K562 (cell line): ENCODE data around the gene SLMAP. TPM values are rescaled to one million over a fixed set of nuclear protein-coding genes. Genes with fewer than 3 reads are reported as not detected.

Source experiments
- ATAC-seq: fragments of 200-7000 bp; cut with Tn5 transposase; 3 replicates; pipeline ENCODE4 v1.9.1; 2020; ENCODE audit warnings: moderate library complexity
- BruUV-seq: library from RNA; stranded (reverse); fragments of 400-500 nt; replicated peaks from 2 replicates; lab custom pipeline; 2021; lab: Mats Ljungman, UMichigan
- CTCF ChIA-PET: fragments of 300-600 bp; formaldehyde crosslinking; extraction: SDS; loops from one replicate; lab custom pipeline; 2021; ENCODE audit warnings: low intra/inter-chr PET ratio; lab: Yijun Ruan, JAX
- POLR2A ChIA-PET: fragments of 300-600, 350-650 bp; sonication (Branson Sonifier 250); formaldehyde crosslinking; extraction: SDS; loops from one replicate; lab custom pipeline; 2021; ENCODE audit warnings: antibody characterized with exemption, inconsistent platforms; lab: Yijun Ruan, JAX
- DNase-seq, 4 experiments: peaks; one replicate each; pipeline versions ENCODE4 v3.0.0 to v3.0.0-alpha.2; 2011 to 2018; ENCODE audit warnings: low spot score in 3 of 4, mixed read lengths in 3 of 4; ENCODE audit errors: extremely low read depth in 1 of 4
- FAIRE-seq: peaks from 2 replicates; lab custom pipeline; 2011; peaks lifted over from hg19 to GRCh38; lab: Jason Lieb, UNC
- H2AFZ ChIP-seq: 2 replicates; pipeline ENCODE4 v1.6.0; 2011; ENCODE audit warnings: low read depth, low read length, control low read depth, inconsistent platforms
- H3K27ac ChIP-seq: fragments of 200-600 bp; 3 replicates; pipeline ENCODE4 v1.8.0; 2011; ENCODE audit warnings: low read depth, mild to moderate bottlenecking, control low read depth, inconsistent platforms, low read length, moderate library complexity, mixed read lengths; ENCODE audit errors: extremely low read depth
- H3K27me3 ChIP-seq, 2 experiments: fragments of 300-600 bp in 1 of 2; 2 replicates in 1 of 2; 3 replicates in 1 of 2; pipeline versions ENCODE4 v1.6.0 to v1.8.0; 2011; ENCODE audit warnings: inconsistent platforms in 2 of 2, low read length in 2 of 2, mild to moderate bottlenecking in 1 of 2, mixed read lengths in 1 of 2, moderate library complexity in 1 of 2; ENCODE audit not compliant: control insufficient read depth in 2 of 2, insufficient read depth in 2 of 2
- H3K36me3 ChIP-seq: fragments of 300-600 bp; 3 replicates; pipeline ENCODE4 v1.8.0; 2011; ENCODE audit warnings: mild to moderate bottlenecking, low read length, inconsistent platforms; ENCODE audit not compliant: control insufficient read depth, insufficient read depth
- H3K4me1 ChIP-seq, 2 experiments: fragments of 200-600 bp in 1 of 2; replicated peaks in 1 of 2; 2 replicates in 1 of 2; 3 replicates in 1 of 2; pipeline versions ENCODE4 v1.5.1 to v1.8.0; 2011; ENCODE audit warnings: inconsistent platforms in 2 of 2, low read length in 2 of 2, mild to moderate bottlenecking in 1 of 2, mixed read lengths in 1 of 2, moderate library complexity in 1 of 2; ENCODE audit not compliant: control insufficient read depth in 2 of 2, insufficient read depth in 2 of 2
- H3K4me2 ChIP-seq: 2 replicates; pipeline ENCODE4 v1.6.1; 2011; ENCODE audit warnings: low read length, control low read depth, inconsistent platforms, mixed read lengths; ENCODE audit not compliant: insufficient read depth
- H3K4me3 ChIP-seq: fragments of 200-600 bp; sonication (generic), shearing (Covaris generic); 2 replicates; pipeline ENCODE4 v1.5.1; 2016; ENCODE audit warnings: control low read depth, inconsistent platforms
- H3K79me2 ChIP-seq: fragments of 200-600 bp; 3 replicates; pipeline ENCODE4 v1.8.0; 2011; ENCODE audit warnings: low read length, inconsistent platforms; ENCODE audit not compliant: control insufficient read depth, insufficient read depth
- H3K9ac ChIP-seq, 2 experiments: 2 replicates each; pipeline versions ENCODE4 v1.6.0 to v1.6.1; 2011; ENCODE audit warnings: low read depth in 2 of 2, low read length in 2 of 2, control low read depth in 1 of 2, inconsistent platforms in 1 of 2, mild to moderate bottlenecking in 1 of 2, mixed read lengths in 1 of 2; ENCODE audit not compliant: insufficient read depth in 1 of 2
- H3K9me1 ChIP-seq: one replicate; pipeline ENCODE4 v1.6.0; 2011; ENCODE audit warnings: inconsistent platforms, mild to moderate bottlenecking, low read length, moderate library complexity; ENCODE audit not compliant: control insufficient read depth, insufficient read depth
- H3K9me3 ChIP-seq: replicated peaks from 2 replicates; pipeline ENCODE4 v1.5.1; 2011; ENCODE audit warnings: low read depth, low read length, inconsistent platforms; ENCODE audit not compliant: control insufficient read depth, insufficient read depth
- H4K20me1 ChIP-seq: replicated peaks from 2 replicates; pipeline ENCODE4 v1.6.1; 2011; ENCODE audit warnings: low read length, inconsistent platforms, mixed read lengths; ENCODE audit not compliant: control insufficient read depth, insufficient read depth
- NFIC ChIP-seq: fragments of 450-650 bp; IDR thresholded peaks from 2 replicates; pipeline ENCODE4 v1.6.1; 2017; ENCODE audit warnings: mild to moderate bottlenecking, inconsistent platforms
- RBM25 ChIP-seq: fragments of 200-400 bp; formaldehyde crosslinking; IDR thresholded peaks from 2 replicates; pipeline ENCODE4 v1.6.1; 2018; ENCODE audit warnings: low read length, low read depth, moderate library complexity; ENCODE audit not compliant: severe bottlenecking
- ZNF407 ChIP-seq: fragments of 450-650 bp; IDR thresholded peaks from 2 replicates; pipeline ENCODE4 v1.6.1; 2016; ENCODE audit warnings: low read depth
- ZNF41 ChIP-seq: fragments of 250-450 bp; sonication (Bioruptor Pico); conservative IDR thresholded peaks from 2 replicates; pipeline ENCODE4 v1.4.0; 2020; ENCODE audit warnings: mild to moderate bottlenecking
- WGBS: fragments of 100-300 bp; shearing (Covaris generic); methylation state at CpG from one replicate; pipeline ENCODE4 v1.1.6; 2016; ENCODE audit warnings: low coverage, mixed read lengths; ENCODE audit not compliant: insufficient coverage; ENCODE audit errors: missing lambda C conversion rate; 5-methylcytosine and 5-hydroxymethylcytosine counted together
- in situ Hi-C: fragments of 300-500 bp; cut with MboI; formaldehyde crosslinking; loops from 4 replicates; pipeline ENCODE4 v1.15.0; 2018; ENCODE audit warnings: inconsistent platforms, mixed read lengths
- intact Hi-C: fragments of 100-400 bp; cut with micrococcal nuclease; formaldehyde crosslinking; loops from 2 replicates; pipeline ENCODE4 v1.14.2; 2022
- polyA plus RNA-seq, 8 experiments: library from polyadenylated mRNA; depleted of rRNA in 4 of 8; stranded (reverse) in 5 of 8; unstranded in 3 of 8; fragments of >200 nt; fragmentation: Nextera tagmentation in 2 of 8; fragmentation: Illumina TruSeq in 1 of 8; extraction: Ambion mirVana in 2 of 8; extraction: Trizol in 1 of 8; gene quantifications; 2 replicates each; pipeline versions ENCODE4 v1.2.1 to v1.2.3, GENCODE V29; 2011 to 2014; ENCODE audit warnings: inconsistent platforms in 1 of 8, missing spikeins in 1 of 8
- total RNA-seq, 7 experiments: library from RNA; depleted of rRNA in 6 of 7; stranded (reverse); fragments of >200 nt in 6 of 7; fragmentation: Illumina TruSeq in 2 of 7; extraction: Trizol in 2 of 7; gene quantifications; 2 replicates each; pipeline versions ENCODE4 v1.2.1 to v1.2.3, GENCODE V29; 2011 to 2021; ENCODE audit warnings: low replicate concordance in 1 of 7
- TF ChIP-seq, protein P1 (sequence below), 2 experiments: fragments of 200-800 bp in 1 of 2; sonication (Bioruptor generic) in 1 of 2; sonication (generic) in 1 of 2; formaldehyde crosslinking in 1 of 2; IDR thresholded peaks in 1 of 2; conservative IDR thresholded peaks in 1 of 2; 2 replicates each; pipeline versions ENCODE4 v1.5.0 to v1.6.1; 2016 to 2020; ENCODE audit warnings: missing compliant biosample characterization in 1 of 2, missing genetic modification characterization in 1 of 2, missing genetic modification reagents in 1 of 2

SLMAP gene
- total and polyA plus RNA-seq, 9 of the 15 experiments (the other 6 are each of a cell fraction or from before 2014, with no cell fraction given) = 12.1 to 50.7 (median 28.3) TPM

- Histone ChIP-seq H2AFZ (no peak overlapping the region), H4K20me1 (0 out of 2 replicates have a peak, but pooled peaks cover 6% of the 10 kb centered on the region), H3K4me3 (no peak overlapping the region), H3K4me2 (no peak overlapping the region), H3K79me2 (peaks cover 47% of the 10 kb centered on the region)
- FAIRE-seq = no peak
- ChIA-PET POLR2A (interaction anchor here (0.6 to 1.0 kb wide), 3 partner anchors 12 to 224 kb away, joined by 3 to 4 read pairs (median 3); no protein-coding TSS in a partner anchor), CTCF (no interaction called here)
- WGBS = 34% methylated on average over 6 of the region's 6 CpGs
- in situ Hi-C loops = no loop called here
- intact Hi-C loops = loop anchor here (10.0 kb wide), 1 partner anchor 176 kb away; no protein-coding TSS in a partner anchor
- TF ChIP-seq ZNF41 (CRISPR knock-in tag) (no peak), NFIC (peak; percentile 79)
- TF ChIP-seq, all 486 proteins: peak for 1
- Histone ChIP-seq H3K4me1 (peaks cover 0 to 8% of the 10 kb centered on the region in 2 experiments; a peak in 2 of 5 replicates), H3K9me1 (no peaks in the 10 kb centered on the region), H3K9me3 (no peaks in the 10 kb centered on the region), H3K9ac (no peak overlapping the region), H3K27ac (no peak overlapping the region), H3K36me3 (no peaks in the 10 kb centered on the region), H3K27me3 (no peaks in the 10 kb centered on the region)
- peak; percentile 59 for ATAC-seq
- BruUV-seq = no TSS peak
- DNase-seq = peak in 1 of 4 experiments; percentile 8
Measured at GRCh38 chr3:57820479-57820878, 64.4 kb downstream of the SLMAP start.

DNA sequence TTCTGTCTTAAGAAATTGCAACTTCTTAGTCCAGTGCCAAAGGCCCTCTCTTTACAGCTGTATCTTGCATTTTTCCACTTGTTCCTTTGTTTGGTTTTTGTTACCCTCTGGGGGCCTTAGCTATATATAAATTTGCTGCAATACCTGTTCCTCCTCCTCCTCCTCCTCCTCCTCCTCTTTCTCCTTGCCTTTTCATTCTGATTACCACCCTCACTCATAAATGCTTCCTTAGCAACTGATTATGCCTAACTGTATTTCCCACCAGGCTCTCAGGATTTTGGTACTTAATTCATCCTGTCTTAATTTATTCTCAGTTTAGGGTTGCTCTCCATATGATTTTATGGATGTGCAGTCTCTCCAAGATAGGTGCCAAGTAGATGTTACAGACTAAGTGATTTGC, 65.7 kb downstream of the SLMAP start:
- H3K27ac ChIP-seq = no peak overlapping the region
- no peak overlapping the region for H3K4me3 ChIP-seq
- no peaks in the 10 kb centered on the region for H3K9me3 ChIP-seq
- BruUV-seq = no TSS peak
- DNase-seq = no peak
- no peak overlapping the region for H3K9ac ChIP-seq
- peaks cover 53% of the 10 kb centered on the region for H3K79me2 ChIP-seq
- H3K27me3 ChIP-seq = no peaks in the 10 kb centered on the region
- no peak for ATAC-seq
- no peak overlapping the region for H2AFZ ChIP-seq
- H3K4me1 ChIP-seq = peaks cover 0 to 8% of the 10 kb centered on the region in 2 experiments; a peak in 3 of 5 replicates
- intact Hi-C loops (loop anchor here (10.0 kb wide), 1 partner anchor 177 kb away; no protein-coding TSS in a partner anchor), in situ Hi-C loops (no loop called here)
- no peaks in the 10 kb centered on the region for H3K9me1 ChIP-seq
- no peak overlapping the region for H3K4me2 ChIP-seq
- CTCF ChIA-PET = no interaction called here
- FAIRE-seq = no peak
- 0 out of 2 replicates have a peak, but pooled peaks cover 6% of the 10 kb centered on the region for H4K20me1 ChIP-seq
- POLR2A ChIA-PET = no interaction called here
- no peaks in the 10 kb centered on the region for H3K36me3 ChIP-seq
- TF ChIP-seq, protein P1, sequence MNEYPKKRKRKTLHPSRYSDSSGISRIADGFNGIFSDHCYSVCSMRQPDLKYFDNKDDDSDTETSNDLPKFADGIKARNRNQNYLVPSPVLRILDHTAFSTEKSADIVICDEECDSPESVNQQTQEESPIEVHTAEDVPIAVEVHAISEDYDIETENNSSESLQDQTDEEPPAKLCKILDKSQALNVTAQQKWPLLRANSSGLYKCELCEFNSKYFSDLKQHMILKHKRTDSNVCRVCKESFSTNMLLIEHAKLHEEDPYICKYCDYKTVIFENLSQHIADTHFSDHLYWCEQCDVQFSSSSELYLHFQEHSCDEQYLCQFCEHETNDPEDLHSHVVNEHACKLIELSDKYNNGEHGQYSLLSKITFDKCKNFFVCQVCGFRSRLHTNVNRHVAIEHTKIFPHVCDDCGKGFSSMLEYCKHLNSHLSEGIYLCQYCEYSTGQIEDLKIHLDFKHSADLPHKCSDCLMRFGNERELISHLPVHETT (CRISPR knock-in tag; conservative IDR thresholded peaks at IDR 0.05 in 1 of 2, IDR thresholded peaks at IDR 0.05 in 1 of 2) = no peak
- no peak for TF ChIP-seq ZNF407
- TF ChIP-seq RBM25 = no peak
